Smooth muscle cell (in vitro differentiated cells): ENCODE data around the gene PRDX6. TPM values are rescaled to one million over a fixed set of nuclear protein-coding genes. Genes with fewer than 3 reads are reported as not detected.

Experiments used
- DNase-seq: peaks from one replicate; lab custom pipeline; 2025; ENCODE audit not compliant: unreplicated experiment; lab: John Stamatoyannopoulos, UW
- H2AFZ ChIP-seq: fragments of 200-600 bp; sonication (generic); 2 replicates; pipeline ENCODE4 v1.6.0; 2016; ENCODE audit warnings: antibody characterized with exemption, low read depth, mild to moderate bottlenecking
- H3F3A ChIP-seq: fragments of 200-600 bp; sonication (generic); 2 replicates; pipeline ENCODE4 v1.6.0; 2017; ENCODE audit warnings: antibody characterized with exemption, low read depth
- H3K27ac ChIP-seq: fragments of 200-600 bp; sonication (generic); 2 replicates; pipeline ENCODE4 v1.5.1; 2016; ENCODE audit warnings: low read depth, mild to moderate bottlenecking
- H3K27me3 ChIP-seq: fragments of 200-600 bp; sonication (generic); 2 replicates; pipeline ENCODE4 v1.6.1; 2016; ENCODE audit warnings: low read depth, mild to moderate bottlenecking
- H3K36me3 ChIP-seq: fragments of 200-600 bp; sonication (generic); 2 replicates; pipeline ENCODE4 v1.5.1; 2016; ENCODE audit warnings: low read depth
- H3K4me1 ChIP-seq: fragments of 200-600 bp; sonication (generic); 2 replicates; pipeline ENCODE4 v1.5.1; 2016; ENCODE audit warnings: low read depth
- H3K4me2 ChIP-seq: fragments of 200-600 bp; sonication (generic); 2 replicates; pipeline ENCODE4 v1.6.0; 2016; ENCODE audit warnings: mild to moderate bottlenecking
- H3K4me3 ChIP-seq: fragments of 200-600 bp; sonication (generic); 2 replicates; pipeline ENCODE4 v1.5.1; 2016; ENCODE audit warnings: mild to moderate bottlenecking
- H3K79me2 ChIP-seq: fragments of 200-600 bp; sonication (generic); 2 replicates; pipeline ENCODE4 v1.6.0; 2016; ENCODE audit warnings: low read depth, mild to moderate bottlenecking
- H3K9ac ChIP-seq: fragments of 200-600 bp; sonication (generic); 2 replicates; pipeline ENCODE4 v1.6.0; 2016; ENCODE audit warnings: low read depth
- H3K9me3 ChIP-seq: fragments of 200-600 bp; sonication (generic); replicated peaks from 2 replicates; pipeline ENCODE4 v1.5.1; 2016; ENCODE audit warnings: low read depth
- H4K20me1 ChIP-seq: fragments of 200-600 bp; sonication (generic); 2 replicates; pipeline ENCODE4 v1.6.0; 2016; ENCODE audit warnings: low read depth
- CTCF ChIP-seq: fragments of 200-600 bp; sonication (generic); IDR thresholded peaks from 2 replicates; pipeline ENCODE4 v1.5.1; 2017; ENCODE audit warnings: borderline replicate concordance, mild to moderate bottlenecking, antibody characterized with exemption; ENCODE audit not compliant: insufficient read depth, poor library complexity, severe bottlenecking
- polyA plus RNA-seq: library from polyadenylated mRNA; unstranded; fragments of >200 nt; fragmentation: Nextera tagmentation; extraction: Ambion mirVana; gene quantifications from 2 replicates; pipeline ENCODE4 v1.2.1, GENCODE V29; 2016
- total RNA-seq: library from RNA; depleted of rRNA; stranded (reverse); fragments of >200 nt; gene quantifications from 2 replicates; pipeline ENCODE4 v1.2.3, GENCODE V29; 2014

PRDX6 gene
- total and polyA plus RNA-seq, 2 experiments from 2014 or later = 484 to 689 TPM

DNA sequence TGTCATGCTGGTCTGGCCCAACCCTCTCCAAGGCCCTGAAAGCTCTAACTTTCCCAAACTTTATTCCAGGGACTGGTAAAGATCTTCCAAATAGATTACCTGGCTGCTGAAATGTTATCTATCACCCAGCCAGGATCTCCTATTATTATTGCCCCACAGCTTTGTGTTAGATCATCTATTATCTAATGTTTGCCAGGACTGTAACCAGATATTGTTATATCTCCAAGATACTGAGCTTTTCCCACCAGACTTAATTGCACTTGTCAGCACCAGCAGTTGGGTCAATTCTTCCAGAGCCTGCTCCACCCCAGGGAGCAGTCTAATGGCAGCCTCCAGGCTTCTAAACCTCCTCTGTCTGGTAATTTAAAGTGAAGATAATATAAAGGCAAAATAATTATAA lies 59.1 kb downstream of the PRDX6 start:
- DNase-seq = no peak
- TF ChIP-seq CTCF = no peak

More for the DNA sequence above, 59.1 kb downstream of the PRDX6 start:
- Histone ChIP-seq H4K20me1 (no peaks in the 10 kb centered on the region), H3F3A (no peaks in the 10 kb centered on the region), H3K9me3 (no peaks in the 10 kb centered on the region), H3K27me3 (no peaks in the 10 kb centered on the region), H3K4me1 (peaks cover 12% of the 10 kb centered on the region), H2AFZ (no peak overlapping the region), H3K9ac (no peak overlapping the region), H3K27ac (no peak overlapping the region), H3K79me2 (no peaks in the 10 kb centered on the region), H3K4me3 (no peak overlapping the region), H3K36me3 (no peaks in the 10 kb centered on the region), H3K4me2 (no peak overlapping the region)

Other genes starting within 250 kb of the PRDX6 start
- gene SLC9C2, start 125.7 kb downstream of the PRDX6 start, total RNA-seq = not detected in 2 replicates
- 0.35 TPM in 1 of 2 replicates, not detected in the other for gene SLC9C2, start 125.7 kb downstream of the PRDX6 start, polyA plus RNA-seq
- 0.49 TPM in 1 of 2 replicates, not detected in the other for gene TEX50, start 158.0 kb downstream of the PRDX6 start, total RNA-seq
- gene TEX50, start 158.0 kb downstream of the PRDX6 start, polyA plus RNA-seq = not detected in 2 replicates
- gene ANKRD45, start 192.5 kb downstream of the PRDX6 start, total RNA-seq = 0.72 TPM in 1 of 2 replicates, not detected in the other
- 1.8 and 5.3 TPM in 2 replicates for gene ANKRD45, start 192.5 kb downstream of the PRDX6 start, polyA plus RNA-seq
- 47.6 and 49.7 TPM in 2 replicates for gene KLHL20, start 237.6 kb downstream of the PRDX6 start, total RNA-seq
- 21.2 and 25.6 TPM in 2 replicates for gene KLHL20, start 237.6 kb downstream of the PRDX6 start, polyA plus RNA-seq